ENCODE results near the gene NHSL2. TPM values are rescaled to one million over a fixed set of nuclear protein-coding genes. Genes with fewer than 3 reads are reported as not detected.

The NHSL2 gene
- total and polyA plus RNA-seq, 2 of the 13 experiments (the other 11 are each of a cell fraction or from before 2014, with no cell fraction given) = not detected

- H3K4me1 ChIP-seq (ENCODE audit: insufficient read depth, low read length) = no peaks in the 10 kb centered on the region
- WGBS (ENCODE audit: low lambda C conversion rate) = 66% methylated on average over 6 of the region's 6 CpGs
- ChIA-PET CTCF (ENCODE audit: low intra/inter-chr PET ratio, low total read pairs) (no interaction called here), POLR2A (no interaction called here)
- in situ Hi-C loops (cut with HindIII; ENCODE audit: extremely low pct_ligation_motif_present, low pct_unique_long_range_greater_than_20kb) (no loop called here), intact Hi-C loops (cut with micrococcal nuclease; ENCODE audit: unreplicated experiment) (no loop called here)
- no peak for FAIRE-seq
- H2AFZ ChIP-seq (ENCODE audit: low read length) = no peak overlapping the region
- H3K27me3 ChIP-seq (ENCODE audit: control insufficient read depth in 1 of 2, insufficient read depth in 2 of 2, low read length in 2 of 2) = no peaks in the 10 kb centered on the region
- no peaks in the 10 kb centered on the region for H3K79me2 ChIP-seq (ENCODE audit: insufficient read depth, low read length)
- no peak overlapping the region for H3K9ac ChIP-seq (ENCODE audit: insufficient read depth, low read depth, low read length)
- no peak for DNase-seq (ENCODE audit: low spot score)
- no peaks in the 10 kb centered on the region for H3K9me3 ChIP-seq (ENCODE audit: low read length)
- no TSS peak for BruUV-seq (replicated peaks)
- ATAC-seq = no peak
- H3K27ac ChIP-seq (ENCODE audit: extremely low read length, insufficient read depth, low read length) = no peak overlapping the region
- H3K4me3 ChIP-seq (replicated peaks in 1 of 3; ENCODE audit: insufficient read depth in 1 of 3, low read depth in 2 of 3, low read length in 3 of 3) = no peak overlapping the region
- H3K4me2 ChIP-seq (ENCODE audit: low read depth, low read length) = no peak overlapping the region
- no peaks in the 10 kb centered on the region for H3K36me3 ChIP-seq (replicated peaks in 1 of 2; ENCODE audit: control insufficient read depth in 1 of 2, insufficient read depth in 2 of 2, low read length in 2 of 2)
- H4K20me1 ChIP-seq (ENCODE audit: insufficient read depth, low read length) = no peaks in the 10 kb centered on the region
- TF ChIP-seq NAIF1 (CRISPR knock-in tag; IDR thresholded peaks at IDR 0.05; ENCODE audit: borderline replicate concordance) = no peak
- TF ChIP-seq YY1 (IDR thresholded peaks at IDR 0.05; ENCODE audit: insufficient read depth, insufficient replicate concordance, low read depth, low read length) = no peak
- TF ChIP-seq, protein P1, sequence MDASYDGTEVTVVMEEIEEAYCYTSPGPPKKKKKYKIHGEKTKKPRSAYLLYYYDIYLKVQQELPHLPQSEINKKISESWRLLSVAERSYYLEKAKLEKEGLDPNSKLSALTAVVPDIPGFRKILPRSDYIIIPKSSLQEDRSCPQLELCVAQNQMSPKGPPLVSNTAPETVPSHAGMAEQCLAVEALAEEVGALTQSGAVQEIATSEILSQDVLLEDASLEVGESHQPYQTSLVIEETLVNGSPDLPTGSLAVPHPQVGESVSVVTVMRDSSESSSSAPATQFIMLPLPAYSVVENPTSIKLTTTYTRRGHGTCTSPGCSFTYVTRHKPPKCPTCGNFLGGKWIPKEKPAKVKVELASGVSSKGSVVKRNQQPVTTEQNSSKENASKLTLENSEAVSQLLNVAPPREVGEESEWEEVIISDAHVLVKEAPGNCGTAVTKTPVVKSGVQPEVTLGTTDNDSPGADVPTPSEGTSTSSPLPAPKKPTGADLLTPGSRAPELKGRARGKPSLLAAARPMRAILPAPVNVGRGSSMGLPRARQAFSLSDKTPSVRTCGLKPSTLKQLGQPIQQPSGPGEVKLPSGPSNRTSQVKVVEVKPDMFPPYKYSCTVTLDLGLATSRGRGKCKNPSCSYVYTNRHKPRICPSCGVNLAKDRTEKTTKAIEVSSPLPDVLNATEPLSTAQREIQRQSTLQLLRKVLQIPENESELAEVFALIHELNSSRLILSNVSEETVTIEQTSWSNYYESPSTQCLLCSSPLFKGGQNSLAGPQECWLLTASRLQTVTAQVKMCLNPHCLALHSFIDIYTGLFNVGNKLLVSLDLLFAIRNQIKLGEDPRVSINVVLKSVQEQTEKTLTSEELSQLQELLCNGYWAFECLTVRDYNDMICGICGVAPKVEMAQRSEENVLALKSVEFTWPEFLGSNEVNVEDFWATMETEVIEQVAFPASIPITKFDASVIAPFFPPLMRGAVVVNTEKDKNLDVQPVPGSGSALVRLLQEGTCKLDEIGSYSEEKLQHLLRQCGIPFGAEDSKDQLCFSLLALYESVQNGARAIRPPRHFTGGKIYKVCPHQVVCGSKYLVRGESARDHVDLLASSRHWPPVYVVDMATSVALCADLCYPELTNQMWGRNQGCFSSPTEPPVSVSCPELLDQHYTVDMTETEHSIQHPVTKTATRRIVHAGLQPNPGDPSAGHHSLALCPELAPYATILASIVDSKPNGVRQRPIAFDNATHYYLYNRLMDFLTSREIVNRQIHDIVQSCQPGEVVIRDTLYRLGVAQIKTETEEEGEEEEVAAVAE (CRISPR knock-in tag; IDR thresholded peaks at IDR 0.05; ENCODE audit: borderline replicate concordance) = no peak
- TF ChIP-seq, protein P2, sequence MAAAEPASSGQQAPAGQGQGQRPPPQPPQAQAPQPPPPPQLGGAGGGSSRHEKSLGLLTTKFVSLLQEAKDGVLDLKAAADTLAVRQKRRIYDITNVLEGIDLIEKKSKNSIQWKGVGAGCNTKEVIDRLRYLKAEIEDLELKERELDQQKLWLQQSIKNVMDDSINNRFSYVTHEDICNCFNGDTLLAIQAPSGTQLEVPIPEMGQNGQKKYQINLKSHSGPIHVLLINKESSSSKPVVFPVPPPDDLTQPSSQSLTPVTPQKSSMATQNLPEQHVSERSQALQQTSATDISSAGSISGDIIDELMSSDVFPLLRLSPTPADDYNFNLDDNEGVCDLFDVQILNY (CRISPR knock-in tag; conservative IDR thresholded peaks at IDR 0.05) = no peak
- TF ChIP-seq SOX13 (IDR thresholded peaks at IDR 0.05) = no peak
- no peak for TF ChIP-seq SOX13 (CRISPR knock-in tag; conservative IDR thresholded peaks at IDR 0.05 in 1 of 2, IDR thresholded peaks at IDR 0.05 in 1 of 2)
- TF ChIP-seq RBFOX2 (IDR thresholded peaks at IDR 0.05; ENCODE audit: low read depth, low read length) = no peak
- TF ChIP-seq MIER2 (CRISPR knock-in tag; IDR thresholded peaks at IDR 0.05) = no peak
- TF ChIP-seq, protein P3, sequence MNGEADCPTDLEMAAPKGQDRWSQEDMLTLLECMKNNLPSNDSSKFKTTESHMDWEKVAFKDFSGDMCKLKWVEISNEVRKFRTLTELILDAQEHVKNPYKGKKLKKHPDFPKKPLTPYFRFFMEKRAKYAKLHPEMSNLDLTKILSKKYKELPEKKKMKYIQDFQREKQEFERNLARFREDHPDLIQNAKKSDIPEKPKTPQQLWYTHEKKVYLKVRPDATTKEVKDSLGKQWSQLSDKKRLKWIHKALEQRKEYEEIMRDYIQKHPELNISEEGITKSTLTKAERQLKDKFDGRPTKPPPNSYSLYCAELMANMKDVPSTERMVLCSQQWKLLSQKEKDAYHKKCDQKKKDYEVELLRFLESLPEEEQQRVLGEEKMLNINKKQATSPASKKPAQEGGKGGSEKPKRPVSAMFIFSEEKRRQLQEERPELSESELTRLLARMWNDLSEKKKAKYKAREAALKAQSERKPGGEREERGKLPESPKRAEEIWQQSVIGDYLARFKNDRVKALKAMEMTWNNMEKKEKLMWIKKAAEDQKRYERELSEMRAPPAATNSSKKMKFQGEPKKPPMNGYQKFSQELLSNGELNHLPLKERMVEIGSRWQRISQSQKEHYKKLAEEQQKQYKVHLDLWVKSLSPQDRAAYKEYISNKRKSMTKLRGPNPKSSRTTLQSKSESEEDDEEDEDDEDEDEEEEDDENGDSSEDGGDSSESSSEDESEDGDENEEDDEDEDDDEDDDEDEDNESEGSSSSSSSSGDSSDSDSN (CRISPR knock-in tag; IDR thresholded peaks at IDR 0.05) = no peak
- no peak for TF ChIP-seq ZNF557 (CRISPR knock-in tag; IDR thresholded peaks at IDR 0.05)
- no peak for TF ChIP-seq HMGA1 (CRISPR knock-in tag; conservative IDR thresholded peaks at IDR 0.05)
- no peak for TF ChIP-seq BRF2 (CRISPR knock-in tag; IDR thresholded peaks at IDR 0.05)
- TF ChIP-seq THAP11 (CRISPR knock-in tag; IDR thresholded peaks at IDR 0.05) = no peak
- TF ChIP-seq NR1H2 (CRISPR knock-in tag; IDR thresholded peaks at IDR 0.05; ENCODE audit: borderline replicate concordance, low read depth) = no peak
- TF ChIP-seq ZNF232 (CRISPR knock-in tag; IDR thresholded peaks at IDR 0.05; ENCODE audit: borderline replicate concordance) = no peak
Observed at GRCh38 chrX:72002875-72003274, 92.2 kb downstream of the NHSL2 start.

Data from HepG2 (cell line).